Neural cell (in vitro differentiated cells): ENCODE results near the gene TRIM72.

Experiments
- EP300 ChIP-seq: fragments of 450-650 bp; conservative IDR thresholded peaks from 2 replicates; pipeline ENCODE4 v1.6.1; 2014; ENCODE audit warnings: antibody characterized with exemption, mild to moderate bottlenecking, moderate library complexity; ENCODE audit not compliant: poor library complexity, severe bottlenecking
- EZH2 ChIP-seq: fragments of 200-600, 300-800 bp; shearing (Covaris generic), sonication (generic); IDR thresholded peaks from 2 replicates; pipeline ENCODE4 v1.6.1; 2014; ENCODE audit warnings: antibody characterized with exemption, low read length, borderline replicate concordance, mild to moderate bottlenecking; ENCODE audit not compliant: insufficient read depth, poor library complexity, severe bottlenecking
- POLR2AphosphoS5 ChIP-seq: IDR thresholded peaks from 2 replicates; pipeline ENCODE4 v1.6.1; 2012
- RAD21 ChIP-seq: fragments of 450-650 bp; conservative IDR thresholded peaks from 2 replicates; pipeline ENCODE4 v1.6.1; 2014; ENCODE audit warnings: antibody characterized with exemption, mild to moderate bottlenecking, moderate library complexity
- SMC3 ChIP-seq: fragments of 450-650 bp; conservative IDR thresholded peaks from 2 replicates; pipeline ENCODE4 v1.6.1; 2014; ENCODE audit warnings: antibody characterized with exemption, mild to moderate bottlenecking, moderate library complexity; ENCODE audit not compliant: poor library complexity
- TAF1 ChIP-seq: IDR thresholded peaks from 2 replicates; pipeline ENCODE4 v1.6.1; 2012; ENCODE audit warnings: low read depth
- TF ChIP-seq, protein P1 (sequence below): fragments of 450-650 bp; IDR thresholded peaks from 2 replicates; pipeline ENCODE4 v1.5.1; 2014; ENCODE audit warnings: antibody characterized with exemption, mild to moderate bottlenecking, moderate library complexity; ENCODE audit not compliant: poor library complexity, severe bottlenecking
- TF ChIP-seq, protein P2 (sequence below): IDR thresholded peaks from 2 replicates; pipeline ENCODE4 v1.6.1; 2012; ENCODE audit warnings: borderline replicate concordance

DNA sequence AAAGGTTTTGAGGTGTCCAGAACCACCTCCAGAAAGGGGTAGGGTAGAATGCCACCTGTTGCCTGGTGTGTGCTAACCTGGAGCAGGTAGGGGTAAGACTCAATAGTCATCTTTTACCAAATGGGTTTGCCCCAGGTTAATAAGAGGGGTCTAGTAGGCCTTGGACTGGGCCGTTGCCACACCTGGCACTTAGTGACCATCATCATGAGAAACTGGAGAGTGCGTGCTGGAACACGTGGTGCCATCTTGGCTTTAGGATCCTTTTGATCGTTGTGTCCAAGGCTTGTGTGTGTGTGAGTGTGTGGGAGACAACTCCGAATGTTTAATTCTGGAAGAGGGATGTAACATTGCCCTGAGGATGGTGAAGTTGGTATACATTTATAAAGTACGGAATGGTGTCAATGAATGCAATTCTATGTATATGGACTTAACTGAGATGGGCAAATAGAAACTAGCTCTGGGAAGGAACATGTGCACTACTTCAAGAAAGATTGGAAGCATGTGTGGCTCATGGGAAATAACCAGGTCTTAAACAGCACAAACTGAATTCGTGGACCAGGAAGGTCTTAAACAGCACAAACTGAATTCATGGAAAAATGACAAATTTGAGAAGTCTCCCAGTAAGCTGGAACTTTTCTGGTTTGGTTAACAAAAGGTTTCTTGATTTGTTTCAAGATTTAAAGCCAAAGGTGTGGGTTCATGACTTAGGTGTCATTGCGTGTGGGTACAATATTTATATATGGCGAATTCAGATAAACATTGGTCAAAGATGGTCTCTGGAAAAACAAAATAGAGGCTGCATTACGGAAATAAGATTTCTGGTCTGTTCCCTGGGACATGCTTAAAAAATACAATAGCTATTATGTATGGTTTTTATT, 26.8 kb upstream of the TRIM72 start:
- TF ChIP-seq EP300 (no peak), TAF1 (no peak), EZH2 (no peak), SMC3 (no peak), RAD21 (no peak), POLR2AphosphoS5 (no peak)
- TF ChIP-seq, protein P1, sequence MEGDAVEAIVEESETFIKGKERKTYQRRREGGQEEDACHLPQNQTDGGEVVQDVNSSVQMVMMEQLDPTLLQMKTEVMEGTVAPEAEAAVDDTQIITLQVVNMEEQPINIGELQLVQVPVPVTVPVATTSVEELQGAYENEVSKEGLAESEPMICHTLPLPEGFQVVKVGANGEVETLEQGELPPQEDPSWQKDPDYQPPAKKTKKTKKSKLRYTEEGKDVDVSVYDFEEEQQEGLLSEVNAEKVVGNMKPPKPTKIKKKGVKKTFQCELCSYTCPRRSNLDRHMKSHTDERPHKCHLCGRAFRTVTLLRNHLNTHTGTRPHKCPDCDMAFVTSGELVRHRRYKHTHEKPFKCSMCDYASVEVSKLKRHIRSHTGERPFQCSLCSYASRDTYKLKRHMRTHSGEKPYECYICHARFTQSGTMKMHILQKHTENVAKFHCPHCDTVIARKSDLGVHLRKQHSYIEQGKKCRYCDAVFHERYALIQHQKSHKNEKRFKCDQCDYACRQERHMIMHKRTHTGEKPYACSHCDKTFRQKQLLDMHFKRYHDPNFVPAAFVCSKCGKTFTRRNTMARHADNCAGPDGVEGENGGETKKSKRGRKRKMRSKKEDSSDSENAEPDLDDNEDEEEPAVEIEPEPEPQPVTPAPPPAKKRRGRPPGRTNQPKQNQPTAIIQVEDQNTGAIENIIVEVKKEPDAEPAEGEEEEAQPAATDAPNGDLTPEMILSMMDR, result no peak
- TF ChIP-seq, protein P2, sequence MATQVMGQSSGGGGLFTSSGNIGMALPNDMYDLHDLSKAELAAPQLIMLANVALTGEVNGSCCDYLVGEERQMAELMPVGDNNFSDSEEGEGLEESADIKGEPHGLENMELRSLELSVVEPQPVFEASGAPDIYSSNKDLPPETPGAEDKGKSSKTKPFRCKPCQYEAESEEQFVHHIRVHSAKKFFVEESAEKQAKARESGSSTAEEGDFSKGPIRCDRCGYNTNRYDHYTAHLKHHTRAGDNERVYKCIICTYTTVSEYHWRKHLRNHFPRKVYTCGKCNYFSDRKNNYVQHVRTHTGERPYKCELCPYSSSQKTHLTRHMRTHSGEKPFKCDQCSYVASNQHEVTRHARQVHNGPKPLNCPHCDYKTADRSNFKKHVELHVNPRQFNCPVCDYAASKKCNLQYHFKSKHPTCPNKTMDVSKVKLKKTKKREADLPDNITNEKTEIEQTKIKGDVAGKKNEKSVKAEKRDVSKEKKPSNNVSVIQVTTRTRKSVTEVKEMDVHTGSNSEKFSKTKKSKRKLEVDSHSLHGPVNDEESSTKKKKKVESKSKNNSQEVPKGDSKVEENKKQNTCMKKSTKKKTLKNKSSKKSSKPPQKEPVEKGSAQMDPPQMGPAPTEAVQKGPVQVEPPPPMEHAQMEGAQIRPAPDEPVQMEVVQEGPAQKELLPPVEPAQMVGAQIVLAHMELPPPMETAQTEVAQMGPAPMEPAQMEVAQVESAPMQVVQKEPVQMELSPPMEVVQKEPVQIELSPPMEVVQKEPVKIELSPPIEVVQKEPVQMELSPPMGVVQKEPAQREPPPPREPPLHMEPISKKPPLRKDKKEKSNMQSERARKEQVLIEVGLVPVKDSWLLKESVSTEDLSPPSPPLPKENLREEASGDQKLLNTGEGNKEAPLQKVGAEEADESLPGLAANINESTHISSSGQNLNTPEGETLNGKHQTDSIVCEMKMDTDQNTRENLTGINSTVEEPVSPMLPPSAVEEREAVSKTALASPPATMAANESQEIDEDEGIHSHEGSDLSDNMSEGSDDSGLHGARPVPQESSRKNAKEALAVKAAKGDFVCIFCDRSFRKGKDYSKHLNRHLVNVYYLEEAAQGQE, result no peak
